OCI-LY3 (cell line): ENCODE measurements around the gene TBXAS1.

Source experiments
- EZH2phosphoT487 ChIP-seq: fragments of 200-600 bp; shearing (Covaris generic); IDR thresholded peaks from 2 replicates; pipeline ENCODE4 v1.6.1; 2018; ENCODE audit warnings: antibody characterized with exemption, mixed run types, low read depth
- TF ChIP-seq, protein P1 (sequence below): fragments of 200-600, 300-600 bp; sonication (generic); IDR thresholded peaks from 2 replicates; pipeline ENCODE4 v1.5.1; 2014; ENCODE audit warnings: antibody characterized with exemption, low read length, low read depth

- TF ChIP-seq, protein P1, sequence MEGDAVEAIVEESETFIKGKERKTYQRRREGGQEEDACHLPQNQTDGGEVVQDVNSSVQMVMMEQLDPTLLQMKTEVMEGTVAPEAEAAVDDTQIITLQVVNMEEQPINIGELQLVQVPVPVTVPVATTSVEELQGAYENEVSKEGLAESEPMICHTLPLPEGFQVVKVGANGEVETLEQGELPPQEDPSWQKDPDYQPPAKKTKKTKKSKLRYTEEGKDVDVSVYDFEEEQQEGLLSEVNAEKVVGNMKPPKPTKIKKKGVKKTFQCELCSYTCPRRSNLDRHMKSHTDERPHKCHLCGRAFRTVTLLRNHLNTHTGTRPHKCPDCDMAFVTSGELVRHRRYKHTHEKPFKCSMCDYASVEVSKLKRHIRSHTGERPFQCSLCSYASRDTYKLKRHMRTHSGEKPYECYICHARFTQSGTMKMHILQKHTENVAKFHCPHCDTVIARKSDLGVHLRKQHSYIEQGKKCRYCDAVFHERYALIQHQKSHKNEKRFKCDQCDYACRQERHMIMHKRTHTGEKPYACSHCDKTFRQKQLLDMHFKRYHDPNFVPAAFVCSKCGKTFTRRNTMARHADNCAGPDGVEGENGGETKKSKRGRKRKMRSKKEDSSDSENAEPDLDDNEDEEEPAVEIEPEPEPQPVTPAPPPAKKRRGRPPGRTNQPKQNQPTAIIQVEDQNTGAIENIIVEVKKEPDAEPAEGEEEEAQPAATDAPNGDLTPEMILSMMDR, result no peak
- no peak for TF ChIP-seq EZH2phosphoT487
Measured at GRCh38 chr7:139886206-139886605, 57.1 kb downstream of the TBXAS1 start.
